Measurements from ENCODE around the gene WDR27.
A peak's percentile ranks its signal among the peaks of the same experiment; 100 is the strongest.
"Not testable (repeated sequence)": the region's sequence is repeated elsewhere in the genome, so short reads cannot be mapped to it uniquely, and the experiment has no call there.

The WDR27 gene

GRCh38 chr6:169660751-169661390, 41.0 kb downstream of the WDR27 start:
- DNase-seq = no peak

- DNase-seq = no peak
Observed at GRCh38 chr6:169659820-169660610, 41.8 kb downstream of the WDR27 start.

- no peak for DNase-seq
Observed at GRCh38 chr6:169657284-169657610, 44.6 kb downstream of the WDR27 start.

- DNase-seq = no peak
Observed at GRCh38 chr6:169656546-169657283, 45.1 kb downstream of the WDR27 start.

- DNase-seq = peak; percentile 87
Observed at GRCh38 chr6:169654598-169655391, 47.0 kb downstream of the WDR27 start.

- DNase-seq = no peak
Observed at GRCh38 chr6:169653691-169654090, 48.1 kb downstream of the WDR27 start.

- DNase-seq = no peak
Observed at GRCh38 chr6:169652896-169653295, 48.9 kb downstream of the WDR27 start.

GRCh38 chr6:169651498-169651897, 50.3 kb downstream of the WDR27 start:
- DNase-seq = no peak

- DNase-seq = no peak
Observed at GRCh38 chr6:169650959-169651292, 50.9 kb downstream of the WDR27 start.

- DNase-seq = no peak
Observed at GRCh38 chr6:169650241-169650958, 51.4 kb downstream of the WDR27 start.

GRCh38 chr6:169648617-169649016, 53.2 kb downstream of the WDR27 start:
- no peak for DNase-seq

GRCh38 chr6:169648092-169648491, 53.7 kb downstream of the WDR27 start:
- DNase-seq = no peak

GRCh38 chr6:169647637-169648036, 54.2 kb downstream of the WDR27 start:
- no peak for DNase-seq

GRCh38 chr6:169646906-169647567, 54.8 kb downstream of the WDR27 start:
- DNase-seq = no peak

GRCh38 chr6:169645459-169645858, 56.4 kb downstream of the WDR27 start:
- DNase-seq = not testable (repeated sequence)

GRCh38 chr6:169643521-169643920, 58.3 kb downstream of the WDR27 start:
- DNase-seq = no peak

GRCh38 chr6:169642455-169642854, 59.4 kb downstream of the WDR27 start:
- no peak for DNase-seq

GRCh38 chr6:169641461-169642085, 60.3 kb downstream of the WDR27 start:
- DNase-seq = no peak

- DNase-seq = no peak
Observed at GRCh38 chr6:169640983-169641382, 60.8 kb downstream of the WDR27 start.

GRCh38 chr6:169640351-169640852, 61.4 kb downstream of the WDR27 start:
- peak; percentile 62 for DNase-seq

- no peak for DNase-seq
Observed at GRCh38 chr6:169639653-169640278, 62.1 kb downstream of the WDR27 start.
